Adrenal gland (tissue), 5 donors: ENCODE results near the gene RBM17.

Experiments
- CTCF ChIP-seq, 6 experiments: fragments of 450-650 bp in 4 of 6; fragments of 200-600 bp in 2 of 6; sonication (generic) in 1 of 6; IDR thresholded peaks; 1 replicate in 5 of 6; 2 replicates in 1 of 6; pipeline versions ENCODE4 v1.5.1 to v1.8.0; 2016 to 2021; ENCODE audit warnings: antibody characterized with exemption in 6 of 6, mild to moderate bottlenecking in 2 of 6, moderate library complexity in 1 of 6
- POLR2A ChIP-seq, 2 donors: fragments of 450-650 bp; IDR thresholded peaks; one replicate each; pipeline ENCODE4 v1.6.1; 2017; ENCODE audit warnings: antibody characterized with exemption in 2 of 2, mild to moderate bottlenecking in 2 of 2, moderate library complexity in 1 of 2
- donor health status: DM: no; HTN: no; CAD: no.

GRCh38 chr10:6054884-6055283 is 34.0 kb upstream of the RBM17 start:
- TF ChIP-seq CTCF (IDR thresholded peaks at IDR 0.05): no peak
- no peak for TF ChIP-seq POLR2A (IDR thresholded peaks at IDR 0.05)
